NCI-H1092 treated with DMSO at 0.1 percent for 48 hours (cell line): ENCODE data around the gene LSMEM2.
"Not testable (repeated sequence)": the region's sequence is repeated elsewhere in the genome, so short reads cannot be mapped to it uniquely, and the experiment has no call there.

ENCODE experiments used
- DNase-seq: peaks from one replicate; lab custom pipeline; 2025; lab: John Stamatoyannopoulos, UW

LSMEM2 gene

DNA sequence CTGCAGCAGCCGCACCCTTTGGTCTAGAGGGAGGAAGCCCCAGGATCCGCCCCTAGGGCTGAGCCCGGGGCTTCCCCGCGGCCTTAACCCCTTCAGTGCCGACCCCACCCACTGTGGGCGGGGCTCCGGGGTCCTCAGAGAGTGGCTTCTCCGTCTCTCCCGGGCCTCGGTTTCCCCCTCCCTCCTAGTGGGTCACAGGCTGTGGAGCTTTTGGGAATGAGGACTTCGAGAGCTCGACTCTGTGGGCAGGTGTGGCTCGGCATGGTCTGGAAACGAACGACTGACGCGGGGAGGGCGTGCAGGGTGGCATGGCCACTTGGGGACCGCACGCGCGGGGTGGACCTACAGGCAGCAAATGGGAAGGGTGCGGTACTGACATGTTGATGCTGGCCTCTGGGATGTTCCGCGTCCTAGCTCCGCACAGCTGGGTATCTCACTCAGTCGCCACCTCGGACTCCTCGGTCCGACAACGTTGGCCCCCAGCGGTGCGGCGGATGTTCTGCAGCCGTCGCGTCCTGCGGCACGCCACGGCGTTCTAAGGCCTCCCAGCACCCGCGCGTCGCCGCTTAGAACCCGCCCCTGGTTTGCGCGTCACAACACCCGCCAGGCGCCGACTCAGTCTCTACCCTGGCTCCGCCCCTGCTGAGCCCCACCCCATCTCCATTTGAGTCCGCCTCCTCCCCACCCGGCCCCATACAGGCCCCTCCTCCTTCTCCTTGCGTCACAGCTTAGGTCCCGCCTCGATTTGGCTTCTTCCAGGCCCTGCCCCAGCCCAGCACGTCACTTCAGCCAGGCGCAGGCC lies 20.1 kb downstream of the LSMEM2 start, which contains the start of the genes HYAL3 and NAA80:
Gene HYAL3 (minus strand): TSS at position 570 of the 802 bp plus-strand sequence. CDS start 3,803 bp downstream, outside the sequence.
Gene NAA80 (minus strand): TSS at position 570 of the 802 bp plus-strand sequence. CDS start 1,942 bp downstream, outside the sequence.
- DNase-seq = peak; percentile 95

DNA sequence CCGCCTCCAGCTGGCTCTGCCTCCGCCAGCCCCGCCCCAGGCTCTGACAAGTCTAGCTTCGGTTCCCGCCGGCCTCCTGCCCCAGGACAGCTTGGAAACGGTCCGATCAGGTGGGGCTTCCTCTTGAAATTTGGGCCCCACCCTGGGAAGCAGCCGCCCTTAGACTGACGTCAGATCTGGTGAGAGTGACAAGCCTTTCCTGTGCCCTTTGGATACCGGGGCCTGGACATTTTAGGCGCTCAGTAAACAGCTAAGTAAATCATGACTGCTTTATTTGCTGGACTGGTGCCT lies 20.7 kb downstream of the LSMEM2 start:
- DNase-seq = no peak

DNA sequence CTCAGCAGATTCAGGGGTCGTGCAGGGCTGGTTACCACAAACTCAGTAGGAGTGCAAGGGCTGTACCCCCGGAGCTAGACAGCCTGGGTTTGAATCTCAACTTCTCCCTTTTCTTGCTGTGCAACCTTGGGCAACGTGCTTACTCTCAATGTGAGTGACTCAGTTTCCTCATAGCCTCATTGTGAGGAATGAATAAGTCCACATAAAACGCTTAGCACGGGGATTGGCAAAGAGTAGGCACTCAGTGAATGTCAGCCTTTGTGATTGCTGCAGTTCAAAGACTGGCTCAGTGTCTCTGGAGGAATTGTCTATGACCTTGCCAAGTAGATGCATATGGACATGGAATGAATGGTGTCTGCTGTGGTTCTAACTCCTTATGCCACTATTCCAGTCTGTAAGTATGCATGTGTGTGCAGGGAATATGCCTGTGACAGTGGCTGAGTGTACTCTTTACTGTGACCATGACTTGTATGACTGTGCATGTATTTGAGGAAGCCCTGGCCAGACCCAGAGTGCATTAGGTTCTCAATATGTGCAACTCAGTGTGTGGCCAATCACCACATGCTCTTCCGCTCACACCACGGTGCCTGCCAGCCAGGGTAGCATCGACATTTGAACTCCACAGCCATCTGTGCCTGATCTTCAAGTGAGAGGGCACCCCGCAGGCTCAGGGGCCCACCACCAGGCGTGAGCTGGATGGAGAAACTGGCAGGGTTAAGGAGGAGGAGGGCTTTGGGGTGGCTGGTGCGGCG lies 21.2 kb downstream of the LSMEM2 start:
- no peak for DNase-seq

DNA sequence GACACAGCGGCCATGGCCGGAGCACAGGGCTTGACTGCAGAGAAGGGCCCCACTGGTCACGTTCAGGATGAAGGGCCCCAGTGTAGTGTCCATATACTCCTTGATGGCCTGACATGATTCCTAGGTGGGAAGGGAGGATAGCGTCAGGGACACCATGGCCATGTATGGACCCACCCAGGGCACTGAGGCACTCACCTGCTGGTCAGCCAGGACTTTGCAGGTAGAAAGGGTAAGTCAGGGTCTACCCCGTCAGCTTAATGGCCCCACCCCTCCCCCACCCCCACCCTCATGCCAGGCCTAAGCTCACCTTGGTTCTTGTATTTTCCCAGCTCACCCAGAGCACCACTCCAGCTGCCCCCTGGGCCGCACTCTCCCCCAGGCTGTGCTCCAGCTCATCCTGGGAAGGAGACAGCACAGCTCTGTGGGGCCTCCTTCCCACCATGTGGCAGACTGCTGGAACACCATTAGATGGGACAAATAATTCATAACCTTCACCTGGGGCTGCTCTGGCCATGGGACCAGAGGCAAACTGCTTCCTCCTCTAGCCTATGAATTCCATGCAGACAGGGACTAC lies 21.9 kb downstream of the LSMEM2 start:
- DNase-seq = no peak

DNA sequence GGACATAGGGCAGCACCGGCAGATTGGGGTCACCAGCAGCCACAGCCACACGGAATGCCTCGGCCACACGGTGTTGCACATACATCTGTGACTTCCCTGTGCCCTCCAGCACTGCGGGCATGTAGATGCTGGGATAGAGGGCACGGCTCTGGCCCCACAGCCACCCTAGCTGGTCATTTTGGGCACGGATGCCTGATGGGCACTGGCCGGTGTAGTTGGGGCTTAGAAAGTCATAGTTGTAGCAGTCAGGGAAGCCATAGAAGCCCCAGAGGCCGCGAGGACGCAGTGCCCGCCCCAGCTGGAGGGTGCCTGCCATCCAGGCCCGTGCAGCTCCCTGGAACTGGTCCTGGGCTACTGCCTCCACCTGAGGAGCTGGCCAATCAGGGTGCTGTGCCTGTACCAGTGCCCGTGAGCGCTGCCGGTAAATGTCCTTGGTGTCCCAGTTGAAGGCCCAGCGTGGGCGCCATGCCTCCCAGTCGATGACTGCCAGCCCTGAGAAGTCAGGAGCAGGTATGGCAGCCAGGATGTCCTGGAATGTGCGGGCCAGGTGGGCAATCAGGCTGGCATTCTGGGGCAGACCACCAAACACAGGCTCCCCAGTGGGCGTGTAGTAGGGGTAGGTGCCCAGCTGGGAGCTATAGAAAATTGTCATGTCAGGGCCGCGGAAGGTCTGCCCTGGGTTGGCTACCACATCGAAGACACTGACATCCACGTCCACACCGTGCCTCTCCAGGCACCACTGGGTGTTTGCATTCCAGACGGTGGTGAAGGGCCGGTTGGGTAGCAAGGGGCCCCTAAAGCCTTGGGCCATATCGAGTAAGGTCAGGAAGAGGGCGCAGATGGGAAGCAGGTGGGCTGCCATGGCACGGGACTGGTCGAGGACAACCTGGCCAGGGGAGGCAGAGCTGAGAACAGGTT lies 23.5 kb downstream of the LSMEM2 start:
- no peak for DNase-seq

DNA sequence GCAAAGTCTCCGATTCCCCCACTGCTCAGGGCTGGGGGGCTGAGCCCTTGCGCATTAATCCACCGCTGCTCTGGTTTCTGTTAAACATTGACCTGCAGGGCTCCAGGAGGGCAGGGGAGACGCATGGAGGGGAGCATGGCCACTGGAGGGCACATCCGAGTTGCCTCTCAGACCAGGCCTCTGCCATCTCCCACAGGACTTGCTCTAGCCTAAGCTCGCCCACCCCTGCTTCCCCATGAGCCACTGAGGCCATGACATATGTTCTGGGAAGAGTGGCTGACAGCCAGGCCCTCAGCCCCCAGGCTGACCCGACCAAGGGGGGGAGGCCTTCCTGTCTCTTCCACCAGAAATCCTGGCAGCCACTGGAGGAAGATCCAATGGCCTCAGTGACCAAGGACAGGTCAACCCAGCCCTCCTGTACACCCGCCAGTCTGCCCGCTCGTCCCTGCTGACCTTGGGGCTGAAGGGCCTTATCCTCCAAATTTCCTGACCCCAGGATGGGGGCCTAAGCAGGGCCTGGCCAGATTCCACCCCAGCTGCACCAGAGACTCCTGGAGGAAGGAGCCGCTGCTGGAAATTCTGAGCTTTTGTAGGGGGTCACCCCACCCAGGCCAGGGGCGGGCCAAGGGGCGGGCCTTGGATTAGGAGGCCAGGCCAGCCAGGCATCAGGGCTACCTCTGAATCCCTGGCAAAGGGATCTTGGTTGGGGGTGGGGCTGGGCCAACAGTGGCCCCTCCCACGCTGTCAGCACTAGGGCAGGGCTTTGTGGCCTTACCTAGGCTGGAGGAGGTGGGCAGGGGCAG lies 24.3 kb downstream of the LSMEM2 start, which contains the start of gene HYAL1:
Gene HYAL1 (minus strand): TSS at position 562 of the 803 bp plus-strand sequence. CDS start 618 bp downstream, outside the sequence.
- DNase-seq = no peak

DNA sequence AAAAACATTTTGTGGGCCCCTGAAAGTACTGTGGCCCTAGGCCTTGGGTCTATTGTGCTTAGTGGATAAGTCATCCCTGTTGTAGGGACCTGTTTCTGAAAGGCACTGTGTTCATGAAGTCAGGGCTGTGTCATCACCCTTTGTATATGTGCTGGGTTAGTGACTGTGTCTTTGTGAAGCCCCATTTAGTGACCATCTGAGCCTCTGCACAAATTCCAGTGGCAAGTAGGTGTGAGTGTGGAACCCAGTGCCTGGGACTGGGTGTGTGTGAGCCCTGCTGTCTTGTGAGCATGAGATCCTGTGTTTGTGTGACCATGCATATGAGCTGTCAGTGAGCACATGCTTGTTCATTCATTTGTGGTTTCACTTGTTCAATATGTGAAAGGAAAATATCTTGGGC lies 25.7 kb downstream of the LSMEM2 start:
- no peak for DNase-seq

DNA sequence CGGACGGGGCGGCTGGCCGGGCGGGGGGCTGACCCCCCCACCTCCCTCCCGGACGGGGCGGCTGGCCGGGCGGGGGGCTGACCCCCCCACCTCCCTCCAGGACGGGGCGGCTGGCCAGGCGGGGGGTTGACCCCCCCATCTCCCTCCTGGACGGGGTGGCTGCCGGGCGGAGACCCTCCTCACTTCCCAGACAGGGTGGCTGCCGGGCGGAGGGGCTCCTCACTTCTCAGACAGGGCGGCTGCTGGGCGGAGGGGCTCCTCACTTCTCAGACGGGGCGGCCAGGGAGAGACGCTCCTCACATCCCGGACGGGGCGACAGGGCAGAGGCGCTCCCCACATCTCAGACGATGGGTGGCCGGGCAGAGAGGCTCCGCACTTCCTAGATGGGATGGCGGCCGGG lies 33.2 kb downstream of the LSMEM2 start:
- DNase-seq = not testable (repeated sequence)

DNA sequence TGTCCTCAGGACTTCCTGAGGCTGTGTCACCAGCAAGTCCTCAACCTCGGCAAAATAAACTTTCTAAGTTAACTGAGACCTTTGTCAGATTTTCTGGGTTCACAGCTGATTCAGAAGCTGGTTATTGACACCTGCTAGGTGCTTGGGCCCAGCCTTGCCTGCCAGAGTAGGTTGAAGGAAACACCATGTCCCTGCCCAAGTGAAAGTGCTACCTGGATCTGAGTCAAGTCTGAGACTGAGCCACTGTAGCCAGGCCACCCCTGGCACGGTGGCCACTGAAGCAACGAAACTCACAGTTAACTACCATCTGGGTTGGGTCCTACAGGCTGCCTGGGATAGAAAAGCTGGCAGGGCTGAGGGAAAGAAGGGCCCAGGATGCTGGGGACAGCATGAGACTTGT lies 35.5 kb downstream of the LSMEM2 start:
- DNase-seq = no peak

DNA sequence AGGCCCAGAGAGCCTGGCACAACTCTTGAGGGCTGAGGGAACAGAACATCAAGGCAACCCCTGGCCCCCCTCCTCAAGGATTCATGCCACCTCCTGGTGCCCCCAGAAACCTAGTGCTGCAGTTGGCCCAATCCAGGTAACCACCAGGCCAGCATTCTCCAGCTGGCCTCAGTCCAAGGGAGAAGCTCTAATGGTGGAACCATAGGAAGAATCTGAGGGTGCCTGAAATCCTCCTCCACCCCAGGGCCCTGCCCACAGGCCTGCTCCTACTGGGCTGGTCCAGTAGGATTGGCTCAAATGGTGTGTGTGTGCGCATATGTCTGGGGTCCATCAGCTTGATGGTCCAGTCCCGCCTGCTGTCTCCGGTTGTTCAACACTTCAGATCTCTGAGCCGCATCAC lies 35.9 kb downstream of the LSMEM2 start:
- no peak for DNase-seq

DNA sequence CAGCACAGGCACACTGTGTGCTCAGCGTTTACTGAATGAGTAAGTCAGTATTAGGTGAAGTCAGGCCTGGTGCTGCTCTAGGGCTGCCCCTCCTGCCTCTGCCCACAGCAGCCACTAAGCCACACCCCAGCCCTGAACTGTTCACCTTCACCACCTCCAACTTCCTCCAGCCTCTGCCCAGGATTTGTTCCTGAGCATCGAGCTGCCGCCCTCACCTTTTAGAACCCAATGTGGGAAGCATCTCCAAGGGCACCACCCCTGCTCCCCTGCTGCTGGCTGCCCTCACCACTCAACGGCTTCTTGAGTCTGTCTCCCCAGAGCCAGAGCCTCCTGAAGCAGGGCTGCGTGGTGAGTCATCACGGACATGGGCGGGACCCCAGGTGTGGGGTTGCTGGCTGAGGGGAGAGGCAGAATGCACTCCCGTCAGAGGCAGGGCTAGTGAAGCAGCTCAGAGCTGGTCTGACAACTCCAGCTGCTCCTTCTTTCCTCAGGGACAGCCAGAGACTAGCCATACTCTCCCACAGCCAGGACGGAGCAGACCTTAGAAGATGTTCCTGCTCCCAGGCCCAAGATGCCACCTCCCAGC lies 37.9 kb downstream of the LSMEM2 start:
- DNase-seq = no peak

DNA sequence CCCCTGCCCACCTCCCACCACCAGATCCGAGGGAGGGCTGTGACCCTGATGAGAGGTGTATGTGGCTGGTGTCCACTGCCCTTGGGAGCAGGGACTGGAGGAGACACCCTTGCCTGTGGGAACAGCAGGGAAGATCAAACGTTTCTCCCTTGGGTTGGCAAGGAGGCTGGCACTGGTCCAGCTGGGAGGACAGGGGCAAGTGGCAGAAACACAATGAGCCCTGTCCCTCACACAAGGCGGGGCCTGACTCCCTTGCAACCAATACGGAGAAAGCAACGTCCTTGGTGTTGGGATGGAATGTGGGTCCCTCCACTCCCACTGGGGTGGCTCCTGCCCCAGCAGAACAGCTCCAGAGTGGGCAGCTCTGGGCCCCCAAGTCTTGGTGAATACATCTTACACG lies 38.4 kb downstream of the LSMEM2 start:
- no peak for DNase-seq

DNA sequence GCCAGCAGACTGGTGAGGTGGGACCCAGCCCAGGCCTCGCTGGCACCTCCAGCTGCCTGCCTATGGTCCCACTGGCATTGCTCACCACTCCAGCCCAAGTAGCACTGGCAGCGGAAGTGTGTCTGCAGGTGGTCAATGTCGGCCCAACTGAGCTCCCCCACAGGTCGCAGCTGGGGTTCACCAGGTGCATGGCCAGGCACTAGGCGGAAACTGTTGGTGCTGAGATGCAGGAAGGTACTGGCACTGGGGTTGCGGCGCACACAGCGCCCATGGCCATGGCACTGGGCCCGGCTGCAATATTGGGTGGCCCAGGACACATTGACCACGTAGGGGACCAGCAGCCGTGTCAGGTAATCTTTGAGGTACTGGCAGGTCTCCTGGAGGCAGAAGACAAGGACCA lies 39.3 kb downstream of the LSMEM2 start:
- no peak for DNase-seq

DNA sequence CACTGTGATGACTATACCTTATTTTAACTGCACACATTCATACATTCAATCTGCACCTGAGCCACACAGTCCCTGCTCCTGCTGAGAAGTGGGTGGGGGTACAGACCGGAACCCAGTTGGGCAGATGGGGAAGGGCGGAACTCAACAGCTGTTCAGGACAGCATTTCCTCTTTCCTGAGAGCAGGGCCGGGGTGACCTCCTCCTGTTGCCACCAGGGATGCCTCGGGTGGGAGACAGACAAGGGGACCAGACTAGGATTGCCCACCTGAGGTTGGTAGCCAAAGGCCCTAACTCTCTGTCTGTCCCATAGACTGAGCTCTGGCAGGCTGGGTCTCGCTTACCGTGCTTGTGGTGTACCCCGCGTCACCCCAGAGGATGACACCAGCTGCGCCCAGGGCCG lies 39.7 kb downstream of the LSMEM2 start:
- DNase-seq = no peak

DNA sequence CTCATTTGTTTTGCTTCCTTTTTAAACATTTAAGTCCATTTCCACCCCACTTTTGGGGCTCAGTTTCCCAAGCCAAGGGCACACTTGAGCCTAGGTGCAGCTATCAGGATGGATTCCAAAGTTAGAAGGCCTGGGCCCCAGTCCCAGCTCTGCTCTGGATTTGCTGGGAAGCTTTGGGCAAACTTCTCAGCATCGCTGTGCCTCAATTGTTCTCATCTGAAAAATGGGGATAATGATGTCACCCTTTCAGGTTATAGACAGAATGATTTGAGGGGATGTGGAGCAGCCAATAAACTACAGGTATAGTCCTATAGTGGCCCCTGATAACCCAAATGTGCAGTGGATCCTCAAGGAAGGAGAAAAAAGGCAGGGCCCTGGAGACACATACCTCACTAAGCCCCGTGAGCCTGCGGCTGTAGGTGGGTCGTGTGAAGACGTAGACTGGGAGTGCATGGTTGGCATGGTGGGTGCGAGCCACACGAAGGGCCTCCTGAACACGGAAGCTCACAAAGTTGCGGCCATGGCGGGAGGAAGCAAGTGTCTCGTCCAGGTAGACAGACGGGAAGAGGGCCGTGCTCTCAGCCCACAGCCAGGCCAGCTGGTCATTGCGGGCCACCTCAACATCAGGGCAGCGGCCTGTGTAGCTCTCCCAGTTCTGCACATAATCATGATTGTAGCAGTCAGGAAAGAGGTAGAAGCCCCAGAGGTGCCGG lies 40.5 kb downstream of the LSMEM2 start:
- no peak for DNase-seq

DNA sequence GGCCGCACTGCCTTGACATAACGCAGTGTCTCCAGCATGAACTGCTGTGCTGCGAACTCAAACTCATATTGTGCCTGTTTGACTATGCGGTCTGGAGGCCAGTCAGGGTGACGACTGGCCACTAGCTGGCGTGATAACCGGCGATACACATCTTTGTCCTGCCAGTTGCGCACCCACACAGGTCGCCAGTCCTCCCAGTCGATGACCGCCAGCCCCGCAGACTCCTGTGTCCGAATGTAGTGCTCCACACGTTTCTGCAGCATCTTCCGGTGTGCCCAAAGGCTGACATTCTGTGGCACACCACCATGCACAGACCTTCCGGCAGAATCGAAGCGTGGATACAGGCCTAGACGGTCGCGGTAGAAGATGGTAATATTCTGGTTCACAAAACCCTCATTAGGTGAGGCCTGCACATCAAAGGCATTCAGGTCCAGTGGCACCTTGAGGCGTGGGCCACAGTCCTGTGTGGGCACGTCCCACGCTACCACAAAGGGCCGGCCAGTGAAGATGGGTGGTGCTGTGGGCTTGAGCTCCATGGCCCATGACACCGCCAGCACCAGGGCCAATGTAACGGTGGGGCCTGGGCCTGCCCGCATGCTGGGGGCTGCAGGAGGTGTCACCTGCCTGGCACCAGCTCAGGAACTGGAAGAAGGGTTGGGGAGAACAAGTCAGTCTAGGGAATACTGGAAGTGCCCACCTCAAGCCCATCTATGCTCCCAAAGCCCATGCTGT lies 41.2 kb downstream of the LSMEM2 start:
- DNase-seq = no peak

DNA sequence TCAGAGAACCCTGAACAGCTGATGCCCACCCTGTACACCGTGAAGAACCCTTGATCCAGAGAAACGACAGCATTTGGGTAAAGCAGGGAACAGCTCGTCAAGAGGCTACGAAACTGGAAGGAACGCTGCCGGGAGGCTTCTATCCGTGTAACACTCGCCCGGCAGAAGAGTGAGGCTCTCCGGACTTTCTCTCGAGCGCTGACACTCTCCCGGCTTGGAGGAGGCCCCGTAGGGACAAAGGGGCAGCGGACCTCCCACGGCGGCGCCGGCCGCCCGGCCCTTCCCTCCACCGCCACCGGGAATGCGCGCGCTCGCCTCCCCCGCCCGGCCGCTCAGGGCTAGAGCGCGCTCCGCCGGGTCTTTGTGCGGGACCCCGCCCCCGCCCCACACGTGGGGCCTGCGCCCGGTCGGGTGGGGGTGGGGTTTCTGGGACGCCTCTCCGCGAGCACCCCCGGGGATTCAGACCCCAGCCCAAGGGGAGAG lies 42.0 kb downstream of the LSMEM2 start:
- peak; percentile 38 for DNase-seq

DNA sequence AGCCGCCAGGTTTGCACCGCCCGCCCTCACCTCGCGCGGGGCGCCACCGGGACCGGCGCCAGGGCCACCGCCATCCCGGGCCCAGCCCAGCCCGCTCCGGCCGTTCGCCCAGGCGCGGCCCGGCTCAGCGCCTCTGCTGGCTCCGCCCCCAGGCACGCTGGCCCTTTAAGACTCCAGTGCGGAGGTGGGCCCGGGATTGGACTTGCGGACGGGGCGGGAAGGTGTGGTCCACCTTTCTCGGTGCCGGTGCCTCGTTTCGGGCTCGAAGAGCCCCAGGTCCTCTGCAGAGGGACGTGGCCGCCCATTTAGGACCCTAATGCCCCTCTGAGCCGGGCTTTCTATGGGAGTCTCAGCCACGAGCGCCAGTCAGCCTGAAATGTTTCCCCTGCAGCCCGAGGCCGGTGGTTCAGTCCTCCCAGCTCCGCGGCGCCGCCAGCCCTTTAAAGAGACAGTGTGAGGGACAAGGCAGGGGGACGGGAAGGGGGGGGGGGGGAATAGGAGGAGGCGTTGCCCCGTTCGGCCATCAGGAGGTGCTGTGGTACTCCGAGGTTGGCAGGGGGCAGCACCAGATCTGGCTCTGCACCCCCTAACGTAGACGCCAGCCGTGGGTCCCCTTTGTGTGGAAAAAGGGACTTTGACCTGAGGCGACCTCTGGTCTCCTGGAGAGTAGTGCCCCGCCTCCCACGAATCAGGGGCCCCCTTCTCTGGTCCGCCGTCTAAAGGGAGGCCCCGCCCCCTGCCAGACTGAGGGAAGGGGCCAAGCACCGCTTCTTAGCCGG lies 42.6 kb downstream of the LSMEM2 start:
- DNase-seq = peak; percentile 86

DNA sequence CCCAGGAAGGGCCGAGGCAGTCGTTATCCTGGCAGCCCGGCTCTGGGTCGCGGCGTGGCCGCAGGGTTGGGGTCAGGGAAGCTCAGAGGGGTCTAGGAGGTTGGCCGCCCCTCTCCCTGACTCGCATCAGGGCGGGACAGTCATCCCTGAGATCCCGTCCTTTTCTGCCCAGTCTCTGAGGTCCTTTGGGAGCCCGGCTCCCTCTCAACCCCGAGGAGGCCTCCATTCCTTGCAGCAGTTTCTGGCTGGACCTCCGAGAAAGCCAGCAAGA lies 43.2 kb downstream of the LSMEM2 start:
- DNase-seq = no peak
